ENCODE measurements around the gene ZFYVE28.

GRCh38 chr4:2340272-2341061, 78.0 kb downstream of the ZFYVE28 start:
- TF ChIP-seq GATA2 (IDR thresholded peaks at IDR 0.05; ENCODE audit: low read depth, low read length) (no peak), GATA3 (IDR thresholded peaks at IDR 0.05; ENCODE audit: low read depth, low read length) (no peak)

All from SH-SY5Y (cell line).